Liver (tissue), 9 donors: ENCODE data around the gene GNB1L. TPM values are rescaled to one million over a fixed set of nuclear protein-coding genes. Genes with fewer than 3 reads are reported as not detected.

Experiments
- DNase-seq: peaks from one replicate; pipeline ENCODE4 v3.0.0-alpha.2; 2017; ENCODE audit warnings: low spot score
- H3K27ac ChIP-seq, 2 donors: one replicate each; pipeline ENCODE4 v1.7.0; 2013; ENCODE audit warnings: inconsistent platforms in 2 of 2, low read length in 2 of 2, control low read depth in 1 of 2, low read depth in 1 of 2, mild to moderate bottlenecking in 1 of 2
- H3K27me3 ChIP-seq, 4 donors: one replicate each; pipeline versions ENCODE4 v1.6.1 to v1.7.0; 2013; ENCODE audit warnings: low read length in 3 of 4, inconsistent platforms in 1 of 4, mild to moderate bottlenecking in 1 of 4, moderate library complexity in 1 of 4; ENCODE audit not compliant: control insufficient read depth in 4 of 4, insufficient read depth in 4 of 4
- H3K36me3 ChIP-seq, 4 donors: one replicate each; pipeline versions ENCODE4 v1.6.1 to v1.7.0; 2013; ENCODE audit warnings: low read length in 3 of 4, mild to moderate bottlenecking in 3 of 4, low read depth in 1 of 4, moderate library complexity in 1 of 4; ENCODE audit not compliant: control insufficient read depth in 4 of 4, insufficient read depth in 3 of 4
- H3K4me1 ChIP-seq, 4 donors: one replicate each; pipeline versions ENCODE4 v1.6.1 to v1.7.0; 2013; ENCODE audit warnings: low read length in 3 of 4, mild to moderate bottlenecking in 3 of 4, moderate library complexity in 1 of 4; ENCODE audit not compliant: control insufficient read depth in 4 of 4, insufficient read depth in 4 of 4
- H3K4me3 ChIP-seq, 3 donors: one replicate each; pipeline versions ENCODE4 v1.6.1 to v1.7.0; 2013; ENCODE audit warnings: low read length in 3 of 3, control low read depth in 1 of 3, low read depth in 1 of 3, mild to moderate bottlenecking in 1 of 3
- H3K9ac ChIP-seq, 2 donors: one replicate each; pipeline ENCODE4 v1.7.0; 2013; ENCODE audit warnings: low read length in 2 of 2, mild to moderate bottlenecking in 2 of 2, moderate library complexity in 2 of 2, control low read depth in 1 of 2, low read depth in 1 of 2
- H3K9me3 ChIP-seq, 4 donors: one replicate each; pipeline versions ENCODE4 v1.6.1 to v1.7.0; 2013; ENCODE audit warnings: low read length in 3 of 4; ENCODE audit not compliant: control insufficient read depth in 4 of 4
- ATF3 ChIP-seq: IDR thresholded peaks from 2 replicates; pipeline ENCODE4 v1.6.1; 2016; ENCODE audit warnings: antibody characterized with exemption
- FOXA2 ChIP-seq: IDR thresholded peaks from 2 replicates; pipeline ENCODE4 v1.6.1; 2016; ENCODE audit warnings: antibody characterized with exemption
- HNF4A ChIP-seq, 2 donors: conservative IDR thresholded peaks; 2 replicates each; pipeline ENCODE4 v1.6.1; 2016; ENCODE audit warnings: antibody characterized with exemption in 2 of 2, mild to moderate bottlenecking in 2 of 2
- HNF4G ChIP-seq: IDR thresholded peaks from 2 replicates; pipeline ENCODE4 v1.6.1; 2016; ENCODE audit warnings: antibody characterized with exemption
- JUND ChIP-seq, 2 donors: IDR thresholded peaks; 2 replicates each; pipeline ENCODE4 v1.6.1; 2016; ENCODE audit warnings: antibody characterized with exemption in 2 of 2
- NR2F2 ChIP-seq: IDR thresholded peaks from 2 replicates; pipeline ENCODE4 v1.6.1; 2016; ENCODE audit warnings: antibody characterized with exemption
- REST ChIP-seq: IDR thresholded peaks from 2 replicates; pipeline ENCODE4 v1.6.1; 2016; ENCODE audit warnings: antibody characterized with exemption, mild to moderate bottlenecking
- SP1 ChIP-seq: IDR thresholded peaks from 2 replicates; pipeline ENCODE4 v1.6.1; 2018; ENCODE audit warnings: antibody characterized with exemption, mild to moderate bottlenecking
- TAF1 ChIP-seq: conservative IDR thresholded peaks from 2 replicates; pipeline ENCODE4 v1.6.1; 2016; ENCODE audit warnings: antibody characterized with exemption, mild to moderate bottlenecking
- YY1 ChIP-seq: IDR thresholded peaks from 2 replicates; pipeline ENCODE4 v1.6.1; 2016; ENCODE audit warnings: antibody characterized with exemption, mild to moderate bottlenecking
- ZBTB33 ChIP-seq: IDR thresholded peaks from 2 replicates; pipeline ENCODE4 v1.6.1; 2016; ENCODE audit warnings: antibody characterized with exemption
- WGBS: extraction: QIAGEN DNeasy Blood & Tissue Kit; methylation state at CpG from one replicate; pipeline ENCODE4 v1.1.7; 2013; 5-methylcytosine and 5-hydroxymethylcytosine counted together
- polyA plus RNA-seq, 2 donors: library from polyadenylated mRNA; stranded (reverse) in 1 of 2; unstranded in 1 of 2; fragments of 200-250 nt in 1 of 2; fragments of >200 nt in 1 of 2; fragmentation: Nextera tagmentation in 1 of 2; extraction: Ambion mirVana in 1 of 2; gene quantifications; one replicate each; pipeline versions ENCODE4 v1.2.1 to v1.2.3, GENCODE V29; 2013 to 2015
- total RNA-seq, 2 donors: library from RNA; depleted of rRNA; stranded (reverse); fragments of >200 nt; gene quantifications; one replicate each; pipeline ENCODE4 v1.2.3, GENCODE V29; 2014
- TF ChIP-seq, protein P1 (sequence below): IDR thresholded peaks from 2 replicates; pipeline ENCODE4 v1.6.1; 2016; ENCODE audit warnings: antibody characterized with exemption
- donor health status: healthy.
- donor health status: healthy.
- donor health status: healthy.
- donor health status: healthy.
- donor health status: healthy.

Gene GNB1L
- total and polyA plus RNA-seq, 4 donors: 1.5 to 3.6 (median 1.9) TPM

GRCh38 chr22:19889951-19890350 lies 35.3 kb upstream of the GNB1L start:
- DNase-seq: no peak
- no peaks in the 10 kb centered on the region for H3K27me3 ChIP-seq
- peaks cover 2 to 28% (median 6%) of the 10 kb centered on the region in 4 donors for H3K36me3 ChIP-seq
- no peak for TF ChIP-seq FOXA2
- no peak for TF ChIP-seq HNF4A (conservative IDR thresholded peaks at IDR 0.05)
- no peak for TF ChIP-seq HNF4G
- no peak for TF ChIP-seq TAF1
- H3K4me1 ChIP-seq: peaks cover 0 to 3% (median 0%) of the 10 kb centered on the region in 4 donors
- no peak overlapping the region for H3K27ac ChIP-seq
- H3K4me3 ChIP-seq: no peak overlapping the region
- WGBS: 95% methylated on average over 9 of the region's 9 CpGs
- H3K9me3 ChIP-seq: no peaks in the 10 kb centered on the region
- no peak overlapping the region for H3K9ac ChIP-seq

- TF ChIP-seq JUND (IDR thresholded peaks at IDR 0.05): no peak
- TF ChIP-seq, protein P1, sequence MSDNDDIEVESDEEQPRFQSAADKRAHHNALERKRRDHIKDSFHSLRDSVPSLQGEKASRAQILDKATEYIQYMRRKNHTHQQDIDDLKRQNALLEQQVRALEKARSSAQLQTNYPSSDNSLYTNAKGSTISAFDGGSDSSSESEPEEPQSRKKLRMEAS: no peak
- no peak for TF ChIP-seq HNF4G
- no peak for TF ChIP-seq REST
- no peak for TF ChIP-seq YY1
- TF ChIP-seq NR2F2: no peak
- TF ChIP-seq ATF3: no peak
- TF ChIP-seq ZBTB33: no peak
- no peak for TF ChIP-seq FOXA2
- no peak for TF ChIP-seq SP1
- no peaks in the 10 kb centered on the region for H3K9me3 ChIP-seq
- peaks cover 0 to 3% (median 0%) of the 10 kb centered on the region in 4 donors for H3K4me1 ChIP-seq
- H3K36me3 ChIP-seq: peaks cover 0 to 18% (median 2%) of the 10 kb centered on the region in 4 donors
- no peak overlapping the region for H3K4me3 ChIP-seq
- DNase-seq: no peak
- no peaks in the 10 kb centered on the region for H3K27me3 ChIP-seq
- H3K27ac ChIP-seq: no peak overlapping the region
- H3K9ac ChIP-seq: no peak overlapping the region
- WGBS: 98% methylated on average over 17 of the region's 17 CpGs
Measured at GRCh38 chr22:19888131-19888746, 33.6 kb upstream of the GNB1L start.
